GM12878 (cell line): ENCODE data around the gene MAGI1. TPM values are rescaled to one million over a fixed set of nuclear protein-coding genes. Genes with fewer than 3 reads are reported as not detected.

Experiments
- ATAC-seq: fragments of 200-7000 bp; cut with Tn5 transposase; 3 replicates; pipeline ENCODE4 v1.9.1; 2020; ENCODE audit warnings: mild to moderate bottlenecking, moderate library complexity
- BruUV-seq: library from RNA; stranded (reverse); fragments of 400-500 nt; replicated peaks from 2 replicates; lab custom pipeline; 2021; lab: Mats Ljungman, UMichigan
- CTCF ChIA-PET: fragments of 300-600 bp; sonication (Branson Sonifier 250); formaldehyde crosslinking; extraction: SDS; loops from one replicate; lab custom pipeline; 2021; ENCODE audit warnings: inconsistent platforms; lab: Yijun Ruan, JAX
- POLR2A ChIA-PET: fragments of 350-600 bp; formaldehyde crosslinking; extraction: SDS; loops from one replicate; lab custom pipeline; 2021; ENCODE audit warnings: inconsistent platforms; lab: Charles Lee
- RAD21 ChIA-PET: fragments of 300-600 bp; sonication (Branson Sonifier 250); formaldehyde crosslinking; loops from one replicate; lab custom pipeline; 2023; ENCODE audit warnings: antibody characterized with exemption; ENCODE audit not compliant: unreplicated experiment; lab: Charles Lee
- SMC1A ChIA-PET: fragments of 300-600 bp; sonication (Branson Sonifier 250); formaldehyde crosslinking; loops from one replicate; lab custom pipeline; 2023; ENCODE audit not compliant: unreplicated experiment, uncharacterized antibody; lab: Charles Lee
- DNase-seq: peaks from one replicate; pipeline ENCODE4 v3.0.0-alpha.2; 2011; ENCODE audit warnings: low read depth, low spot score
- FAIRE-seq: peaks from 3 replicates; lab custom pipeline; 2011; peaks lifted over from hg19 to GRCh38; lab: Jason Lieb, UNC
- H2AFZ ChIP-seq: 2 replicates; pipeline ENCODE4 v1.6.0; 2011; ENCODE audit warnings: low read depth, low read length, control low read depth; ENCODE audit not compliant: control insufficient read depth
- H3K27ac ChIP-seq: 2 replicates; pipeline ENCODE4 v1.5.1; 2011; ENCODE audit warnings: control low read depth; ENCODE audit not compliant: control insufficient read depth, insufficient read depth
- H3K27me3 ChIP-seq, 2 experiments: replicated peaks in 1 of 2; 2 replicates each; pipeline versions ENCODE4 v1.6.0 to v1.6.1; 2011; ENCODE audit warnings: low read length in 1 of 2; ENCODE audit not compliant: control insufficient read depth in 2 of 2, insufficient read depth in 2 of 2
- H3K36me3 ChIP-seq, 2 experiments: 2 replicates each; pipeline ENCODE4 v1.5.1; 2011; ENCODE audit warnings: low read length in 1 of 2; ENCODE audit not compliant: control insufficient read depth in 2 of 2, insufficient read depth in 2 of 2
- H3K4me1 ChIP-seq: 2 replicates; pipeline ENCODE4 v1.6.1; 2011; ENCODE audit warnings: mild to moderate bottlenecking, low read length, moderate library complexity, mixed read lengths; ENCODE audit not compliant: control insufficient read depth, insufficient read depth
- H3K4me2 ChIP-seq: 2 replicates; pipeline ENCODE4 v1.6.0; 2011; ENCODE audit warnings: control low read depth; ENCODE audit not compliant: control insufficient read depth, insufficient read depth
- H3K4me3 ChIP-seq: fragments of 200-600 bp; sonication (generic); 2 replicates; pipeline ENCODE4 v1.5.1; 2016
- H3K79me2 ChIP-seq: 2 replicates; pipeline ENCODE4 v1.6.0; 2011; ENCODE audit warnings: low read length; ENCODE audit not compliant: control insufficient read depth, insufficient read depth
- H3K9ac ChIP-seq: 2 replicates; pipeline ENCODE4 v1.8.0; 2011; ENCODE audit warnings: low read length, control low read depth, mixed read lengths; ENCODE audit not compliant: control insufficient read depth, insufficient read depth
- H3K9me3 ChIP-seq: replicated peaks from 3 replicates; pipeline ENCODE4 v1.5.1; 2011; ENCODE audit warnings: mild to moderate bottlenecking, low read length; ENCODE audit not compliant: control insufficient read depth, insufficient read depth
- H4K20me1 ChIP-seq: 2 replicates; pipeline ENCODE4 v1.6.0; 2011; ENCODE audit not compliant: control insufficient read depth, insufficient read depth
- BACH1 ChIP-seq: fragments of 450-650 bp; IDR thresholded peaks from 2 replicates; pipeline ENCODE4 v1.6.1; 2017; ENCODE audit warnings: mild to moderate bottlenecking, borderline replicate concordance
- CEBPB ChIP-seq, 2 experiments: fragments of 150-350 bp in 1 of 2; IDR thresholded peaks; 2 replicates each; pipeline ENCODE4 v1.6.1; 2012 to 2014; ENCODE audit warnings: low read depth in 2 of 2, low read length in 2 of 2, borderline replicate concordance in 1 of 2, inconsistent platforms in 1 of 2
- EP300 ChIP-seq, 2 experiments: fragments of 150-350 bp in 1 of 2; IDR thresholded peaks; 2 replicates each; pipeline ENCODE4 v1.6.1; 2011 to 2012; ENCODE audit warnings: low read depth in 2 of 2, low read length in 2 of 2, borderline replicate concordance in 1 of 2, improper control_type of control experiment in 1 of 2, inconsistent platforms in 1 of 2; ENCODE audit not compliant: control insufficient read depth in 1 of 2
- GATAD2B ChIP-seq: fragments of 450-650 bp; conservative IDR thresholded peaks from 2 replicates; pipeline ENCODE4 v1.6.1; 2017; ENCODE audit warnings: low read depth, mild to moderate bottlenecking, moderate library complexity
- HDGF ChIP-seq: fragments of 450-650 bp; IDR thresholded peaks from 2 replicates; pipeline ENCODE4 v1.6.1; 2016; ENCODE audit warnings: antibody characterized with exemption
- IKZF1 ChIP-seq: fragments of 450-650 bp; conservative IDR thresholded peaks from 2 replicates; pipeline ENCODE4 v1.6.1; 2017; ENCODE audit warnings: antibody characterized with exemption, mild to moderate bottlenecking
- ZNF24 ChIP-seq: fragments of 450-650 bp; IDR thresholded peaks from 2 replicates; pipeline ENCODE4 v1.6.1; 2017; ENCODE audit warnings: antibody characterized with exemption, mild to moderate bottlenecking
- WGBS: methylation state at CpG from one replicate; pipeline ENCODE4 v1.1.6; 2016; ENCODE audit warnings: low lambda C conversion rate; ENCODE audit not compliant: insufficient replicate concordance, insufficient coverage; ENCODE audit errors: missing lambda C conversion rate; 5-methylcytosine and 5-hydroxymethylcytosine counted together
- in situ Hi-C: fragments of 300-500 bp; cut with MboI; formaldehyde crosslinking; loops from 9 replicates; pipeline ENCODE4 v1.14.3; 2018; ENCODE audit warnings: mixed read lengths
- intact Hi-C: fragments of 100-400 bp; cut with micrococcal nuclease; formaldehyde crosslinking; loops from one replicate; pipeline ENCODE4 v1.14.2; 2022; ENCODE audit not compliant: unreplicated experiment
- polyA plus RNA-seq, 11 experiments: library from polyadenylated mRNA; depleted of rRNA in 4 of 11; unstranded in 6 of 11; stranded (reverse) in 5 of 11; fragments of >200 nt; fragmentation: Nextera tagmentation in 4 of 11; fragmentation: Illumina TruSeq in 1 of 11; extraction: Ambion mirVana in 4 of 11; extraction: Trizol in 1 of 11; gene quantifications; 1 replicate in 1 of 11; 2 replicates in 10 of 11; pipeline versions ENCODE4 v1.2.1 to v1.2.3, GENCODE V29; 2011 to 2016; ENCODE audit warnings: inconsistent platforms in 2 of 11, missing spikeins in 2 of 11, low read depth in 1 of 11
- total RNA-seq, 4 experiments: library from RNA; depleted of rRNA in 3 of 4; stranded (reverse); fragments of >200 nt in 3 of 4; fragmentation: Illumina TruSeq in 1 of 4; extraction: Trizol in 1 of 4; gene quantifications; 2 replicates each; pipeline versions ENCODE4 v1.2.1 to v1.2.3, GENCODE V29; 2013 to 2021
- TF ChIP-seq, protein P1 (sequence below): IDR thresholded peaks from 2 replicates; pipeline ENCODE4 v1.6.1; 2012; ENCODE audit warnings: low read depth, low read length, improper control_type of control experiment
- TF ChIP-seq, protein P2 (sequence below): IDR thresholded peaks from 2 replicates; pipeline ENCODE4 v1.6.1; 2012; ENCODE audit warnings: improper control_type of control experiment, low read depth, low read length; ENCODE audit not compliant: insufficient replicate concordance
- TF ChIP-seq, protein P3 (sequence below): fragments of 450-650 bp; IDR thresholded peaks from 2 replicates; pipeline ENCODE4 v1.6.1; 2017; ENCODE audit warnings: low read depth, mild to moderate bottlenecking, moderate library complexity
- TF ChIP-seq, protein P4 (sequence below), 3 experiments: IDR thresholded peaks in 2 of 3; conservative IDR thresholded peaks in 1 of 3; 2 replicates each; pipeline ENCODE4 v1.5.1; 2011; ENCODE audit warnings: low read depth in 3 of 3, low read length in 3 of 3, mild to moderate bottlenecking in 3 of 3, control low read depth in 2 of 3, moderate library complexity in 2 of 3, inconsistent platforms in 1 of 3, mixed read lengths in 1 of 3; ENCODE audit not compliant: control insufficient read depth in 2 of 3, insufficient read depth in 1 of 3; ENCODE audit errors: extremely low read depth in 1 of 3

The MAGI1 gene
- total and polyA plus RNA-seq, 10 of the 15 experiments (the other 5 are each of a cell fraction or from before 2014, with no cell fraction given) = 0.02 to 3.3 (median 0.29) TPM; not detected in 1

DNA sequence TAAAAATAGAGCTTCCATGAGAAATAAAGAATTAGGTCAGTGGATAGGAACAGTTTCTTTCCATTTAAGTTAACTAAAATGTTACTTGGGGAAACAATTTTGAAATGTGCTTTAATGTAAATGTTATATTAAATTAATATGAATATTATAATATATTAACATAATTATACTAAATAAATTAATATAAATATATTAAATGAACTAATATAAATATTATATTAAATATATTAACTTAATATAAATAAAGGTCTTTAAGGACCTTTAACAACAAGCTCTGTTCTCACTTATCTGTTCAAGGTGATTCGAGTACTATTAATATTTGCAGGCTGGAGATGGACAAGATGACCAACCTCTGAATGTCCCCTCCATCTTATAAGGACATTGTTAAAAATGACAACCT, 100.6 kb downstream of the MAGI1 start (continued):
- no peak for TF ChIP-seq CEBPB (IDR thresholded peaks at IDR 0.05; ENCODE audit: borderline replicate concordance in 1 of 2, low read depth in 2 of 2, low read length in 2 of 2)
- TF ChIP-seq, protein P1, sequence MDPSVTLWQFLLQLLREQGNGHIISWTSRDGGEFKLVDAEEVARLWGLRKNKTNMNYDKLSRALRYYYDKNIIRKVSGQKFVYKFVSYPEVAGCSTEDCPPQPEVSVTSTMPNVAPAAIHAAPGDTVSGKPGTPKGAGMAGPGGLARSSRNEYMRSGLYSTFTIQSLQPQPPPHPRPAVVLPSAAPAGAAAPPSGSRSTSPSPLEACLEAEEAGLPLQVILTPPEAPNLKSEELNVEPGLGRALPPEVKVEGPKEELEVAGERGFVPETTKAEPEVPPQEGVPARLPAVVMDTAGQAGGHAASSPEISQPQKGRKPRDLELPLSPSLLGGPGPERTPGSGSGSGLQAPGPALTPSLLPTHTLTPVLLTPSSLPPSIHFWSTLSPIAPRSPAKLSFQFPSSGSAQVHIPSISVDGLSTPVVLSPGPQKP = no peak

DNA sequence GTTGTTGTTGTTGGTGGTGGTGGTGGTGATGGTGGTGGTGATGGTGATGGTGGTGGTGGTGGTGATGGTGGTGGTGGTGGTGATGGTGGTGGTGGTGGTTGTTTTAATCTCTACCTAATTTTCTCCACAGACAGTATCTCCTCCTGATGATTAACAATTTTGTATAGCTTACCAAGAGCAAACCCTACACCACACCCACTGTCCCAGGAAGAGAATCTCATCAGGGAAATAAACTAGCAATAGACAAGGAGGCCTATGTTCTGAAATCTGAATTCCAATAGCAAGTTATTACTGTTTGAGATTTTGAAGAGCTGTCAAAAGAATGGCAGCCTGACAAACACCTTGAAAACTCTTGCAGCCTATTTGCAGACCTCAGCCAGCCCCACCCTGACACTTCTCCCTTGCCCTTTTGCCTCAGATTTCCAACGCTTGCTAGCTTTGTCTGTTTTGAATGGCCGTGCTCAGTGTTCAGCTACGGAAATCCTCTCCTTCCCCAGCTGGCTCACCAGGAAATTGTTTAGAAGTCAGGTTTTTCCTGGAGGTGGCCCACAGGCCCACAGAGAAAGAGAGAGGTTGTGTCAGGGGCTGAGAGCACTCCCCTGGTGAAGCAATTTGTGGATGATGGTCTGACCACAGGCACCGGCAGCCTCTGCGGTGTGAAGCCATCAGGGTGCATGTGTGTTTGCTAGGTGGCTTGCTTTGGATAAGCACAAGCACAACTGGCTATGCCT, 101.6 kb downstream of the MAGI1 start:
- DNase-seq = no peak
- 5% methylated on average over 5 of the region's 5 CpGs for WGBS
- no peak for TF ChIP-seq BACH1
- TF ChIP-seq, protein P2, sequence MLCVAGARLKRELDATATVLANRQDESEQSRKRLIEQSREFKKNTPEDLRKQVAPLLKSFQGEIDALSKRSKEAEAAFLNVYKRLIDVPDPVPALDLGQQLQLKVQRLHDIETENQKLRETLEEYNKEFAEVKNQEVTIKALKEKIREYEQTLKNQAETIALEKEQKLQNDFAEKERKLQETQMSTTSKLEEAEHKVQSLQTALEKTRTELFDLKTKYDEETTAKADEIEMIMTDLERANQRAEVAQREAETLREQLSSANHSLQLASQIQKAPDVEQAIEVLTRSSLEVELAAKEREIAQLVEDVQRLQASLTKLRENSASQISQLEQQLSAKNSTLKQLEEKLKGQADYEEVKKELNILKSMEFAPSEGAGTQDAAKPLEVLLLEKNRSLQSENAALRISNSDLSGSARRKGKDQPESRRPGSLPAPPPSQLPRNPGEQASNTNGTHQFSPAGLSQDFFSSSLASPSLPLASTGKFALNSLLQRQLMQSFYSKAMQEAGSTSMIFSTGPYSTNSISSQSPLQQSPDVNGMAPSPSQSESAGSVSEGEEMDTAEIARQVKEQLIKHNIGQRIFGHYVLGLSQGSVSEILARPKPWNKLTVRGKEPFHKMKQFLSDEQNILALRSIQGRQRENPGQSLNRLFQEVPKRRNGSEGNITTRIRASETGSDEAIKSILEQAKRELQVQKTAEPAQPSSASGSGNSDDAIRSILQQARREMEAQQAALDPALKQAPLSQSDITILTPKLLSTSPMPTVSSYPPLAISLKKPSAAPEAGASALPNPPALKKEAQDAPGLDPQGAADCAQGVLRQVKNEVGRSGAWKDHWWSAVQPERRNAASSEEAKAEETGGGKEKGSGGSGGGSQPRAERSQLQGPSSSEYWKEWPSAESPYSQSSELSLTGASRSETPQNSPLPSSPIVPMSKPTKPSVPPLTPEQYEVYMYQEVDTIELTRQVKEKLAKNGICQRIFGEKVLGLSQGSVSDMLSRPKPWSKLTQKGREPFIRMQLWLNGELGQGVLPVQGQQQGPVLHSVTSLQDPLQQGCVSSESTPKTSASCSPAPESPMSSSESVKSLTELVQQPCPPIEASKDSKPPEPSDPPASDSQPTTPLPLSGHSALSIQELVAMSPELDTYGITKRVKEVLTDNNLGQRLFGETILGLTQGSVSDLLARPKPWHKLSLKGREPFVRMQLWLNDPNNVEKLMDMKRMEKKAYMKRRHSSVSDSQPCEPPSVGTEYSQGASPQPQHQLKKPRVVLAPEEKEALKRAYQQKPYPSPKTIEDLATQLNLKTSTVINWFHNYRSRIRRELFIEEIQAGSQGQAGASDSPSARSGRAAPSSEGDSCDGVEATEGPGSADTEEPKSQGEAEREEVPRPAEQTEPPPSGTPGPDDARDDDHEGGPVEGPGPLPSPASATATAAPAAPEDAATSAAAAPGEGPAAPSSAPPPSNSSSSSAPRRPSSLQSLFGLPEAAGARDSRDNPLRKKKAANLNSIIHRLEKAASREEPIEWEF = no peak
- TF ChIP-seq, protein P3, sequence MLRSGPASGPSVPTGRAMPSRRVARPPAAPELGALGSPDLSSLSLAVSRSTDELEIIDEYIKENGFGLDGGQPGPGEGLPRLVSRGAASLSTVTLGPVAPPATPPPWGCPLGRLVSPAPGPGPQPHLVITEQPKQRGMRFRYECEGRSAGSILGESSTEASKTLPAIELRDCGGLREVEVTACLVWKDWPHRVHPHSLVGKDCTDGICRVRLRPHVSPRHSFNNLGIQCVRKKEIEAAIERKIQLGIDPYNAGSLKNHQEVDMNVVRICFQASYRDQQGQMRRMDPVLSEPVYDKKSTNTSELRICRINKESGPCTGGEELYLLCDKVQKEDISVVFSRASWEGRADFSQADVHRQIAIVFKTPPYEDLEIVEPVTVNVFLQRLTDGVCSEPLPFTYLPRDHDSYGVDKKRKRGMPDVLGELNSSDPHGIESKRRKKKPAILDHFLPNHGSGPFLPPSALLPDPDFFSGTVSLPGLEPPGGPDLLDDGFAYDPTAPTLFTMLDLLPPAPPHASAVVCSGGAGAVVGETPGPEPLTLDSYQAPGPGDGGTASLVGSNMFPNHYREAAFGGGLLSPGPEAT = no peak
- TF ChIP-seq EP300 (IDR thresholded peaks at IDR 0.05; ENCODE audit: borderline replicate concordance in 1 of 2, control insufficient read depth in 1 of 2, low read depth in 2 of 2, low read length in 2 of 2) = no peak
- TF ChIP-seq GATAD2B = no peak
- TF ChIP-seq, protein P4, sequence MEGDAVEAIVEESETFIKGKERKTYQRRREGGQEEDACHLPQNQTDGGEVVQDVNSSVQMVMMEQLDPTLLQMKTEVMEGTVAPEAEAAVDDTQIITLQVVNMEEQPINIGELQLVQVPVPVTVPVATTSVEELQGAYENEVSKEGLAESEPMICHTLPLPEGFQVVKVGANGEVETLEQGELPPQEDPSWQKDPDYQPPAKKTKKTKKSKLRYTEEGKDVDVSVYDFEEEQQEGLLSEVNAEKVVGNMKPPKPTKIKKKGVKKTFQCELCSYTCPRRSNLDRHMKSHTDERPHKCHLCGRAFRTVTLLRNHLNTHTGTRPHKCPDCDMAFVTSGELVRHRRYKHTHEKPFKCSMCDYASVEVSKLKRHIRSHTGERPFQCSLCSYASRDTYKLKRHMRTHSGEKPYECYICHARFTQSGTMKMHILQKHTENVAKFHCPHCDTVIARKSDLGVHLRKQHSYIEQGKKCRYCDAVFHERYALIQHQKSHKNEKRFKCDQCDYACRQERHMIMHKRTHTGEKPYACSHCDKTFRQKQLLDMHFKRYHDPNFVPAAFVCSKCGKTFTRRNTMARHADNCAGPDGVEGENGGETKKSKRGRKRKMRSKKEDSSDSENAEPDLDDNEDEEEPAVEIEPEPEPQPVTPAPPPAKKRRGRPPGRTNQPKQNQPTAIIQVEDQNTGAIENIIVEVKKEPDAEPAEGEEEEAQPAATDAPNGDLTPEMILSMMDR (IDR thresholded peaks at IDR 0.05 in 2 of 3, conservative IDR thresholded peaks at IDR 0.05 in 1 of 3; ENCODE audit: control insufficient read depth in 2 of 3, extremely low read depth in 1 of 3, insufficient read depth in 1 of 3, low read depth in 3 of 3, low read length in 3 of 3) = no peak
- TF ChIP-seq HDGF = no peak
- TF ChIP-seq ZNF24 = no peak
- TF ChIP-seq IKZF1 = no peak

More for the DNA sequence above, 101.6 kb downstream of the MAGI1 start:
- Histone ChIP-seq H3K36me3 (no peaks in the 10 kb centered on the region), H3K9ac (no peak overlapping the region), H4K20me1 (no peaks in the 10 kb centered on the region), H3K27ac (no peak overlapping the region), H3K4me2 (no peak overlapping the region), H2AFZ (no peak overlapping the region), H3K4me3 (no peak overlapping the region), H3K9me3 (no peaks in the 10 kb centered on the region), H3K4me1 (no peaks in the 10 kb centered on the region), H3K27me3 (no peaks in the 10 kb centered on the region), H3K79me2 (no peaks in the 10 kb centered on the region)
- ATAC-seq (no peak), FAIRE-seq (peak; percentile 38)
- POLR2A ChIA-PET = no interaction called here
- BruUV-seq = no TSS peak
- SMC1A ChIA-PET = no interaction called here
- RAD21 ChIA-PET = no interaction called here
- CTCF ChIA-PET = interaction anchor here (0.5 to 0.8 kb wide), 2 partner anchors 10 to 19 kb away, joined by 3 read pairs; no protein-coding TSS in a partner anchor
- intact Hi-C loops (no loop called here), in situ Hi-C loops (no loop called here)
